ENCODE measurements around the gene RBM45. TPM values are rescaled to one million over a fixed set of nuclear protein-coding genes. Genes with fewer than 3 reads are reported as not detected.
"Not testable (repeated sequence)": the region's sequence is repeated elsewhere in the genome, so short reads cannot be mapped to it uniquely, and the experiment has no call there.

Gene RBM45
- total RNA-seq, 1 donor from 2014 or later = 18.6 TPM

DNA sequence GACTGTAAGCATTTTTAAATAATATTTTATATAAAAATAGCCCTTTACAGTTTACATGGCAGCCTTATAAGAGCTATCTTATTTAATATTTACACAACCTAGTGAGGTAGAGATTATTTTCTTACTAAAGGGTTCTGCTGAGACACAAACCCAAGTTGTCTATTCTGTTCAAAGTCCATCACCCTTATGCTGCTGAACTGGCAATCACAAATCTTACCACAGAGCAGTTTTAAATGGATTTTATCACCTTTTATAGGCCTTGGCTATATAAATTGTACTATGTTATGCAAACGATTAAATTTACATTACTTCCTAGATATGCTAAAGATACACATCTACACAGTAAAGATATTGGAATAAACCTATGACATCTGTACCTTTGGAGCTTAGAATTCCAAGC, 40.7 kb downstream of the RBM45 start:
- Mint-ChIP-seq H3K4me3 (no peak overlapping the region), H3K27ac (no peak overlapping the region), H3K9me3 (no peaks in the 10 kb centered on the region), H3K36me3 (ENCODE audit: low read depth) (no peaks in the 10 kb centered on the region), H3K4me1 (ENCODE audit: low read depth) (no peaks in the 10 kb centered on the region), H3K27me3 (ENCODE audit: insufficient read depth) (peaks cover 9% of the 10 kb centered on the region)
- no peak for DNase-seq (ENCODE audit: low spot score)
- intact Hi-C loops (cut with micrococcal nuclease) = no loop called here

DNA sequence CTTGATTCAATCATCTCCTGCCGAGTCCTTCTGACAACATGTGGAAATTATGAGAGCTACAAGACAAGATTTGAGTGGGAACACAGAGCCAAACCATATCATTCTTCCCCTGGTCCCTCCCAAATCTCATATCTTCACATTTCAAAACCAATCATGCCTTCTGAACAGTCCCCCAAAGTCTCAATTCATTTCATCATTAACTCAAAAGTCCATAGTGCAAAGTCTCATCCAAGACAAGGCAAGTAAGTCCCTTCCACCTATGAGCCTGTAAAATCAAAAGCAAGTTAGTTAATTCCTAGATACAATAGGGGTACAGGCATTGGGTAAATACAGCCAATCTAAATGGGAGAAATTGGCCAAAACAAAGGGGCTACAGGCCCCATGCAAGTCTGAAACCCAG, 41.6 kb downstream of the RBM45 start:
- intact Hi-C loops (cut with micrococcal nuclease); H3K4me1 Mint-ChIP-seq (ENCODE audit: low read depth); H3K4me3 Mint-ChIP-seq; H3K27ac Mint-ChIP-seq; H3K36me3 Mint-ChIP-seq (ENCODE audit: low read depth); DNase-seq (ENCODE audit: low spot score); H3K9me3 Mint-ChIP-seq: not testable (repeated sequence)
- peaks cover 14% of the 10 kb centered on the region for H3K27me3 Mint-ChIP-seq (ENCODE audit: insufficient read depth)

GRCh38 chr2:178155524-178155923, 43.3 kb downstream of the RBM45 start:
- H3K9me3 Mint-ChIP-seq = no peaks in the 10 kb centered on the region
- no peaks in the 10 kb centered on the region for H3K36me3 Mint-ChIP-seq (ENCODE audit: low read depth)
- intact Hi-C loops (cut with micrococcal nuclease) = no loop called here
- H3K27me3 Mint-ChIP-seq (ENCODE audit: insufficient read depth) = peaks cover 17% of the 10 kb centered on the region
- no peak overlapping the region for H3K27ac Mint-ChIP-seq
- H3K4me3 Mint-ChIP-seq = no peak overlapping the region
- H3K4me1 Mint-ChIP-seq (ENCODE audit: low read depth) = no peaks in the 10 kb centered on the region
- DNase-seq (ENCODE audit: low spot score) = no peak

- Mint-ChIP-seq H3K27me3 (ENCODE audit: insufficient read depth) (peaks cover 17% of the 10 kb centered on the region), H3K4me3 (no peak overlapping the region), H3K36me3 (ENCODE audit: low read depth) (no peaks in the 10 kb centered on the region), H3K9me3 (no peaks in the 10 kb centered on the region), H3K27ac (no peak overlapping the region), H3K4me1 (ENCODE audit: low read depth) (no peaks in the 10 kb centered on the region)
- intact Hi-C loops (cut with micrococcal nuclease) = no loop called here
- no peak for DNase-seq (ENCODE audit: low spot score)
Observed at GRCh38 chr2:178157574-178157973, 45.3 kb downstream of the RBM45 start.

GRCh38 chr2:178159966-178160365, 47.7 kb downstream of the RBM45 start:
- intact Hi-C loops (cut with micrococcal nuclease) = no loop called here
- Mint-ChIP-seq H3K27ac (no peak overlapping the region), H3K27me3 (ENCODE audit: insufficient read depth) (peaks cover 12% of the 10 kb centered on the region), H3K9me3 (no peaks in the 10 kb centered on the region), H3K36me3 (ENCODE audit: low read depth) (no peaks in the 10 kb centered on the region), H3K4me3 (no peak overlapping the region), H3K4me1 (ENCODE audit: low read depth) (no peaks in the 10 kb centered on the region)
- DNase-seq (ENCODE audit: low spot score) = no peak

- H3K27me3 Mint-ChIP-seq (ENCODE audit: insufficient read depth) = peaks cover 12% of the 10 kb centered on the region
- no peaks in the 10 kb centered on the region for H3K9me3 Mint-ChIP-seq
- no peaks in the 10 kb centered on the region for H3K36me3 Mint-ChIP-seq (ENCODE audit: low read depth)
- H3K4me3 Mint-ChIP-seq = no peak overlapping the region
- no peaks in the 10 kb centered on the region for H3K4me1 Mint-ChIP-seq (ENCODE audit: low read depth)
- H3K27ac Mint-ChIP-seq = no peak overlapping the region
- intact Hi-C loops (cut with micrococcal nuclease) = no loop called here
- DNase-seq (ENCODE audit: low spot score) = no peak
Observed at GRCh38 chr2:178160601-178161000, 48.4 kb downstream of the RBM45 start.

DNA sequence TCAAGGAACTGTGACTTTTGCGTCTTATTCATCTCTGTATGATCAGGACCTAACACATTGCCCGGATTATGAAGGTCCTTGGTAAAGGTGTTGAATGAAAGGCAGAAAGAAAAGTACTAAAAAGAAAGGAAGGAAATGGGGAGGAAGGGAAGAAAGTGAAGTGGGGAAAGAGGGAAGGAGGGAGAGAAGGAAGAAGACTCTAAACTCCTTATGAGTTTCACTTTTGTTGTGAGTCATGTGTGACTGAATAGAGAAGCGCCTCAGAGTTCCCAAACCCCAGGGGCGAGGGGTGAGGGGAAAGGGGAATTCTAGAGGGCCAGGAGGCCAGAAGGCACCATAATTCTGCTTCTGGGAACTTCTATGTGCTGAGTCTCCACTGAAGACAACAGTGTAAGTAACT, 51.2 kb downstream of the RBM45 start:
- no peak for DNase-seq (ENCODE audit: low spot score)
- no peak overlapping the region for H3K4me3 Mint-ChIP-seq
- peaks cover 9% of the 10 kb centered on the region for H3K27me3 Mint-ChIP-seq (ENCODE audit: insufficient read depth)
- H3K4me1 Mint-ChIP-seq (ENCODE audit: low read depth) = no peaks in the 10 kb centered on the region
- intact Hi-C loops (cut with micrococcal nuclease) = no loop called here
- no peak overlapping the region for H3K27ac Mint-ChIP-seq
- H3K36me3 Mint-ChIP-seq (ENCODE audit: low read depth) = no peaks in the 10 kb centered on the region
- H3K9me3 Mint-ChIP-seq = no peaks in the 10 kb centered on the region

DNA sequence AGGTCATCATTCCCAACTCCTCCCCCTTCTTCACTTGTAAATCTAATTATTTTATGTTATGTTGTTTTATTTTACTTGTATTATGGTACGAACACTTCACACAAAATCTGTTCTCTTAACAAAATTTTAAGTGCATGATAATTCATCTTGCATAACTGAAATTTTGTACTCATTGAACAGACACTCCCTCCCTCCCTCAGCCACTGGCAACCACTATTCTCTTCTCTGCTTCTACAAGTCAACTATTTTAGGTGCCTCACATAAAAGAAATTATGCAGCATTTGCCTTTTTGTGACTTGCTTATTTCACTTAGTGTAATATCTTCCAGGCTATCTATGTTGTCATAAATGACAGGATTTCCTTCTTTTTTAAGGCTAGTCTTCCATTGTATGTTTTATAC, 51.7 kb downstream of the RBM45 start:
- Mint-ChIP-seq H3K36me3 (ENCODE audit: low read depth) (no peaks in the 10 kb centered on the region), H3K9me3 (no peaks in the 10 kb centered on the region), H3K4me3 (no peak overlapping the region)

GRCh38 chr2:178173657-178174056, 61.4 kb downstream of the RBM45 start:
- Mint-ChIP-seq H3K36me3 (ENCODE audit: low read depth) (no peaks in the 10 kb centered on the region), H3K9me3 (no peaks in the 10 kb centered on the region), H3K27ac (no peak overlapping the region), H3K27me3 (ENCODE audit: insufficient read depth) (peaks cover 9% of the 10 kb centered on the region), H3K4me1 (ENCODE audit: low read depth) (no peaks in the 10 kb centered on the region), H3K4me3 (no peak overlapping the region)
- no peak for DNase-seq (ENCODE audit: low spot score)
- intact Hi-C loops (cut with micrococcal nuclease) = no loop called here

More for the DNA sequence above, 51.7 kb downstream of the RBM45 start:
- Mint-ChIP-seq H3K27me3 (ENCODE audit: insufficient read depth) (peaks cover 6% of the 10 kb centered on the region), H3K4me1 (ENCODE audit: low read depth) (no peaks in the 10 kb centered on the region), H3K27ac (no peak overlapping the region)
- DNase-seq (ENCODE audit: low spot score) = no peak
- intact Hi-C loops (cut with micrococcal nuclease) = no loop called here

- H3K27me3 Mint-ChIP-seq (ENCODE audit: insufficient read depth) = peaks cover 7% of the 10 kb centered on the region
Observed at GRCh38 chr2:178177066-178177679, 64.9 kb downstream of the RBM45 start.

More at GRCh38 chr2:178177066-178177679, 64.9 kb downstream of the RBM45 start:
- no peaks in the 10 kb centered on the region for H3K4me1 Mint-ChIP-seq (ENCODE audit: low read depth)
- no peaks in the 10 kb centered on the region for H3K36me3 Mint-ChIP-seq (ENCODE audit: low read depth)
- intact Hi-C loops (cut with micrococcal nuclease) = no loop called here
- no peak overlapping the region for H3K27ac Mint-ChIP-seq
- no peak overlapping the region for H3K4me3 Mint-ChIP-seq
- no peaks in the 10 kb centered on the region for H3K9me3 Mint-ChIP-seq
- DNase-seq (ENCODE audit: low spot score) = no peak

Other genes with a start within 250 kb of the RBM45 start
- gene PDE11A, start 39.7 kb upstream of the RBM45 start, total RNA-seq = not detected in 2 replicates
- gene OSBPL6, start 82.1 kb downstream of the RBM45 start, total RNA-seq = 1.5 and 1.9 TPM in 2 replicates